ENCODE results near the gene CCDC201. TPM values are rescaled to one million over a fixed set of nuclear protein-coding genes. Genes with fewer than 3 reads are reported as not detected.

CCDC201 gene
- total and polyA plus RNA-seq, 2 of the 8 experiments (the other 6 are each of a cell fraction or from before 2014, with no cell fraction given): not detected

- Histone ChIP-seq H3K4me1 (replicated peaks in 1 of 4; ENCODE audit: control insufficient read depth in 3 of 4, insufficient read depth in 4 of 4, low read length in 3 of 4) (peaks cover 0 to 6% (median 2%) of the 10 kb centered on the region in 4 experiments), H4K91ac (replicated peaks; ENCODE audit: insufficient read length, low read length) (no peak overlapping the region), H4K8ac (ENCODE audit: extremely low read depth, insufficient read depth, low read length) (no peak overlapping the region), H2BK15ac (ENCODE audit: low read length) (no peak overlapping the region), H3K79me1 (ENCODE audit: low read depth, low read length) (no peaks in the 10 kb centered on the region), H2BK120ac (replicated peaks; ENCODE audit: low read depth, low read length) (no peak overlapping the region), H2BK20ac (ENCODE audit: low read length) (no peak overlapping the region), H3K27ac (ENCODE audit: low read depth, low read length) (no peak overlapping the region), H3K79me2 (ENCODE audit: control insufficient read depth in 1 of 2, insufficient read depth in 2 of 2, low read length in 2 of 2) (no peaks in the 10 kb centered on the region), H3K27me3 (replicated peaks in 1 of 4; ENCODE audit: control insufficient read depth in 3 of 4, extremely low read depth in 1 of 4, insufficient read depth in 3 of 4, low read length in 3 of 4) (peaks cover 10 to 18% (median 14%) of the 10 kb centered on the region in 4 experiments), H3K23me2 (ENCODE audit: low read depth, low read length) (peaks cover 2% of the 10 kb centered on the region; the same call in 1 of the 2 replicates), H3K9me3 (ENCODE audit: insufficient read depth in 2 of 2, low read depth in 1 of 2, low read length in 1 of 2) (no peaks in the 10 kb centered on the region), H2BK5ac (ENCODE audit: low read depth, low read length) (no peak overlapping the region), H3K36me3 (ENCODE audit: control insufficient read depth in 2 of 4, insufficient read depth in 4 of 4, low read length in 3 of 4) (no peaks in the 10 kb centered on the region), H2AFZ (ENCODE audit: low read length) (no peak overlapping the region), H3K4ac (replicated peaks; ENCODE audit: insufficient read length, low read depth, low read length) (no peak overlapping the region), H2AK5ac (ENCODE audit: low read depth, low read length) (peak overlapping the region; percentile 15; the same call in 1 of the 2 replicates), H4K20me1 (replicated peaks in 1 of 2; ENCODE audit: control insufficient read depth in 1 of 2, insufficient read depth in 2 of 2, low read length in 2 of 2) (no peaks in the 10 kb centered on the region), H3K18ac (ENCODE audit: extremely low read depth, low read length) (no peak overlapping the region), H3K4me2 (ENCODE audit: insufficient read depth in 1 of 2, low read depth in 2 of 2, low read length in 2 of 2) (no peak overlapping the region), H3K4me3 (ENCODE audit: extremely low read depth in 1 of 4, insufficient read depth in 2 of 4, low read depth in 3 of 4, low read length in 4 of 4) (no peak overlapping the region), H3K23ac (ENCODE audit: insufficient read length) (no peak overlapping the region), H2BK12ac (ENCODE audit: low read depth, low read length) (no peak overlapping the region), H3K14ac (ENCODE audit: insufficient read length) (no peak overlapping the region), H3K9ac (replicated peaks in 1 of 4; ENCODE audit: extremely low read depth in 1 of 4, low read depth in 3 of 4, low read length in 3 of 4) (no peak overlapping the region), H4K5ac (ENCODE audit: insufficient read length, low read depth, low read length) (no peak overlapping the region), H3K56ac (replicated peaks; ENCODE audit: insufficient read length, low read depth, low read length) (no peak overlapping the region)
- FAIRE-seq (no peak), DNase-seq (ENCODE audit: low read depth in 1 of 2, low spot score in 2 of 2) (no peak)
- 96% methylated on average over 4 of the region's 4 CpGs; no CpG with 5 or more reads in 1 of the 2 experiments for WGBS, 2 experiments (ENCODE audit: extremely low coverage in 1 of 2, insufficient coverage in 1 of 2, insufficient read length in 1 of 2, insufficient replicate concordance in 2 of 2, low coverage in 1 of 2, low lambda C conversion rate in 2 of 2, missing lambda C conversion rate in 1 of 2)
- ChIA-PET POLR2A (ENCODE audit: partially characterized antibody) (no interaction called here), CTCF (ENCODE audit: partially characterized antibody) (interaction anchor here (0.7 to 3.1 kb wide), 7 partner anchors 8 to 457 kb away, joined by 3 to 20 read pairs (median 5); partner anchors contain the start of gene CCDC201)
- TF ChIP-seq E2F6 (IDR thresholded peaks at IDR 0.05) (no peak), POU5F1 (IDR thresholded peaks at IDR 0.05; ENCODE audit: low read depth, low read length) (no peak), TCF12 (IDR thresholded peaks at IDR 0.05; ENCODE audit: low read depth, low read length) (no peak), KDM4A (IDR thresholded peaks at IDR 0.05; ENCODE audit: low read depth, low read length, severe bottlenecking) (no peak), CBX5 (IDR thresholded peaks at IDR 0.05; ENCODE audit: low read depth, low read length) (no peak), CTBP2 (IDR thresholded peaks at IDR 0.05; ENCODE audit: borderline replicate concordance, insufficient read depth, insufficient read length, low read length) (no peak), KDM5A (IDR thresholded peaks at IDR 0.05; ENCODE audit: low read length) (no peak), TAF1 (IDR thresholded peaks at IDR 0.05; ENCODE audit: low read depth, low read length) (no peak), POLR2AphosphoS5 (IDR thresholded peaks at IDR 0.05; ENCODE audit: low read depth, low read length) (no peak), SIN3A (conservative IDR thresholded peaks at IDR 0.05 in 1 of 2, IDR thresholded peaks at IDR 0.05 in 1 of 2; ENCODE audit: low read depth in 1 of 2, low read length in 2 of 2) (no peak), NRF1 (IDR thresholded peaks at IDR 0.05; ENCODE audit: low read depth, low read length) (no peak), BCL11A (IDR thresholded peaks at IDR 0.05; ENCODE audit: low read depth in 2 of 2, low read length in 2 of 2) (no peak)
Measured at GRCh38 chr7:45893996-45894664, 21.2 kb upstream of the CCDC201 start.

Data from H1 (cell line).